ENCODE data around the gene CCDC88A.
"Not testable (repeated sequence)": the region's sequence is repeated elsewhere in the genome, so short reads cannot be mapped to it uniquely, and the experiment has no call there.

CCDC88A gene

DNA sequence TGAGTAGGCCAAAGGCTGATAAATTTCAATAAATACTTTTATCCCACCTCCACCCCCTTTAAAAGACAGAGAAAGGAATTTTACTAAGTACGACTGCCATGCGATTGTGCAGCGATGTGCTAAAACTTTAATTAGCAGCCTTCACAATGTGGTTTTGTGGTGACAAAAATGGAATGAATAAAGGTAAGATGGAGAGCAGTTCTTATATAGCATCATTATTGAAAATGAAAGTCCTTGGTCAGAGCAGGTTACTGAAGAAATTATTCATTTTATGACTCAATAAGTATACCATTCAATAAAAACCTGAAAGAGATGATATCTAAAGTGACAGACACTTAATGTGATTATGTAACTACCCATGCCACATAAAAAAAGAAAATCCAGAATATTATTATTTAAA lies 117.4 kb downstream of the CCDC88A start:
- no peak for DNase-seq (ENCODE audit: low read depth in 3 of 3)

DNA sequence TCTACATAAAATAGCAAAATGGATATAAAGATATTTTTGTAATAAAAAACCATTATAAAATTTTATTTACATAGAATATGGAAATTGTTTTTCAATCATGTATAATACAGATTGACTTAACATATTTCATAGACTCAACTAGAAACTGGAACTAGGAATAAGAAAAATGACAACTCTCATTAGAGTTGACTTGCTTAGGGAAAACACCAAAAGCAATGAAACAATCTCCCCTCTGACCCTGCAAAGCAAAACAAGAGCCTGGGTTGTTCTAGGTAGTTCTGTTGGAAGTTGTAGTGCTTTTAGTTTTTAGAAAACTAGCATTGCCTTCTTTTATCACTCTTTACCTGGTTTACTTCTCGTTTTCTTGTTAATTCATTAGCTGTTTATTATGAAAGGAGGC lies 118.4 kb downstream of the CCDC88A start:
- DNase-seq (ENCODE audit: low read depth in 3 of 3), result no peak

DNA sequence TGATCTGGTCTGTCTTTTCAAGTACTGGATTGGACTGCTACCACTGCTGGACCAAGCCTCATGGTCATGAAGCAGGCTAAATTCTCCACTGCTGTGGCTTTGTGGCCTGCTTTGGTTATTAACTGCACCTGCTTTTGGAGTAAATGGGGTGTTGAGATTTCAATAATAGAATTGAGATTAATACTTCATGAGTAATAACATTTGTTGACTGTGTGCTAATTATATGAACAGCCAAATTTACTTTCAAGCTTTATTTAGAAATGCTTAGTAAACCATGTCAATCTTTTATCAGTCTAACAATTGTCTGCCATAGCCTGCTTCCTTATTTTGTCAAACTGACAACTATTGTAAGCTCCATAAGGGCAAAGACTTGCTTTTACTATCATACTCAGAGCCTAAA lies 123.3 kb downstream of the CCDC88A start:
- DNase-seq (ENCODE audit: low read depth in 3 of 3), result no peak

DNA sequence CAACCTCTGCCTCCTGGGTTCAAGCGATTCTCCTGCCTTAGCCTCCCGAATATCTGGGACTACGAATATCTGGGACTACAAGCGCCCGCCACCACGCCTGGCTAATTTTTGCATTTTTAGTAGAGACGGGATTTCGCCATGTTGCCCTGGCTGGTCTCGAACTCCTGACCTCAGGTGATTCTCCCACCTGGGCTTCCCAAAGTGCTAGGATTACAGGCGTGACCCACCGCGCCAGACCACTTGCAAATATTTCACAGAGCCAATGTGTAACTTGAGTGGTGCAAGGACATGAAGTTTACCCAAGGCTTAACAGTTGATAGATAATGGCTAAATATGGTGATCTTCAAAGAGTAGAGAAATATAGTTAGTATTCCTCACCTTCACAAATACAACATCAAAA lies 136.6 kb downstream of the CCDC88A start:
- DNase-seq (ENCODE audit: low read depth in 3 of 3), result no peak

DNA sequence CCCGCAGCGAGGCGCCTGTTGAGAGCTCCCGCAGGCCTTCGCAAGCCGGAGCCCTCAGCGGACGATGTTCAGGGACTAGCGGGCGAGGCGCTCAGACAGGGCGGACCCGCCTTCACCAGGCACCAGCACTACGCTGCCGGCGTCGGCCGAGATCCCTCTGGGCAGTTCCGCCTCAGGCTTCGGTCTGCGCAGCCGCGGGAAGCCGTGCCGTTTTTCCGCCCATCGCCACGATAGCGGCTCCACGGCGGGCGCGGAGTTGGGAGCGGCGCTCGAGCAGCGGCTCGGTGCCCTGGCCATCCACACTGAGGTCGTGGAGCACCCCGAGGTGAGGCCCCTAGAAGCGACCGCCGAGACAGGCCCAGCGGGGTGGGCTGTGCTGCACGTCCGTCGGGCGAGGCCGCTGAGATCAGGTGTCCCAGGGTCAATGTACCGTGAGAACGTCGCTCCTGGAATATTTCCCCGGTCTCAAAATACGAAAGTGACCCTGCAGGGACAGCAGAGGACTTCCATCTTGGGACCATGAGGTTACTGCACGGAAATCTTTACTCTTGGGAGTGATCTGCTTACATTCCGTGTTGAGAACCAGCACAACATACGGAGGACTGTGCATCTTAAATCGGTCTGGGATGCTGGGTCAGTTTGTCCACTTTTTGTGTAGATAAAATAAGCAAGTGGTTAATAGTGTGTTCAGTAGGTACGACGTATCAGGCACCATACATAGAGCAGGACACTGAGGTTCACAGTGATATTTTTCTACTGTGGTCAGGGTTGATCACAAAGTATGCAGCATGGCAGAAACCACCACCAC lies 137.3 kb downstream of the CCDC88A start:
- peak; percentile 70 to 77 (median 73) for DNase-seq (ENCODE audit: low read depth in 3 of 3)

DNA sequence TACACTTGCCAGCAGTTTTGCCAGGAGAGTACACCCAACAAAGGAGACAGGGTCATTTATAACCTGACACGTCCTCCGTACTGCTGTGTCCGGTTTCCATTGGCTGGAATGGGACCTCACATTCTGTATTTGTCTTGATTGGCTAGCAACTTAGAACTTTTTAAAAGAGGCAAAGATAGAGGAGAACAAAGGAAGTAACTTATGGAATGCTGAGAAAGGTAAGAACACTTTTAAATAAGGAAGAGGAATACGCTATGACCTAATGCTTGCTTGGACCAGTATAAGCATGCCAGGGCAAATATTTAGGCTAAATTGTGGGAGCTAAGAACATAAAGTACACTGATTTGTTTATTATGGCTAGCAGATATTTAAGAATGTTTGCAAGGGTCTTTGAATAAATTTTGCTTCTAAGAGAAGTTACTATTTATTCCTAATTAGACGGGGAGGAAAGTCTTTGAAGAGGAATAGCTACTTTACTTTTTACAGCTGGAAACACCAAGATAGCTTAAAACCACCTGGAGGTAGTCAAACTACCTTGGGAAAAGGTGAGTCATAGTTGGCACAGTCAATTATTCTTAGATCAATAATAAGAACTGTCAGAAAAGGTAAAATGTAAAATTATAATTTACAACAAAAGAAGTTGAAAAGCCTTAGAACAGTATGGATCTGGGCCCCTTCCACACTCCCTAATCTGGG lies 138.7 kb downstream of the CCDC88A start:
- DNase-seq (ENCODE audit: low read depth in 3 of 3), result not testable (repeated sequence)

DNA sequence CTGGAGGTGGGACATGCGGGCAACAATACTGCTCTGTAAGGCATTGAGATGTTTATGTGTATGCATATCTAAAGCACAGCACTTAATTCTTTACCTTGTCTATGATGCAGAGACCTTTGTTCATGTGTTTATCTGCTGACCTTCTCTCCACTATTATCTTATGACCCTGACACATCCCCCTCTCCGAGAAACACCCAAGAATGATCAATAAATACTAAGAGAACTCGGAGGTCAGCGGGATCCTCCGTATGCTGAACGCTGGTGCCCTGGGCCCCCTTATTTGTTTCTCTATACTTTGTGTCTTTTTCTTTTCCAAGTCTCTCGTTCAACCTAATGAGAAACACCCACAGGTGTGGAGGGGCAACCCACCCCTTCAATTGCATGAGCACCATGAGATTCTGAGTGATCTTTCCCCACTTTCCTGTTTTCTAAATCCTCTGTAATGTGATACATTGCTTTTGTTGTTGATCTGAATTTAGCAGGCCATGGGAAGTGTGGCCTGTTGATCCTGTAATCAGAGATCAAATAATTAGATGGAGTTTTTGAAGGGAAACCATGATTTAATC lies 139.7 kb downstream of the CCDC88A start:
- DNase-seq (ENCODE audit: low read depth in 3 of 3), result not testable (repeated sequence)

DNA sequence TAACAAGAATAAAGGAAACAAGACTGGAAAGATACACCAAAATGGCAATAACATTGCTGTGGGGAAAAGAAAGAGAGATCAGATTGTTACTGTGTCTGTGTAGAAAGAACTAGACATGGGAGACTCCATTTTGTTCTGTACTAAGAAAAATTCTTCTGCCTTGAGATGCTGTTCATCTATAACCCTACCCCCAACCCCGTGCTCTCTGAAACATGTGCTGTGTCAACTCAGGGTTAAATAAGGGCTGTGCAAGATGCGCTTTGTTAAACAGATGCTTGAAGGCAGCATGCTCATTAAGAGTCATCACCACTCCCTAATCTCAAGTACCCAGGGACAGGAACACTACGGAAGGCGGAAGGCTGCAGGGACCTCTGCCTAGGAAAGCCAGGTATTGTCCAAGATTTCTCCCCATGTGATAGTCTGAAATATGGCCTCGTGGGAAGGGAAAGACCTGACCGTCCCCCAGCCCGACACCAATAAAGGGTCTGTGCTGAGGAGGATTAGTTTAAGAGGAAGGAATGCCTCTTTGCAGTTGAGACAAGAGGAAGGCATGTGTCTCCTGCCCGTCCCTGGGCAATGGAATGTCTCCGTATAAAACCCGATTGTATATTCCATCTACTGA lies 140.3 kb downstream of the CCDC88A start:
- DNase-seq (ENCODE audit: low read depth in 3 of 3), result not testable (repeated sequence)

DNA sequence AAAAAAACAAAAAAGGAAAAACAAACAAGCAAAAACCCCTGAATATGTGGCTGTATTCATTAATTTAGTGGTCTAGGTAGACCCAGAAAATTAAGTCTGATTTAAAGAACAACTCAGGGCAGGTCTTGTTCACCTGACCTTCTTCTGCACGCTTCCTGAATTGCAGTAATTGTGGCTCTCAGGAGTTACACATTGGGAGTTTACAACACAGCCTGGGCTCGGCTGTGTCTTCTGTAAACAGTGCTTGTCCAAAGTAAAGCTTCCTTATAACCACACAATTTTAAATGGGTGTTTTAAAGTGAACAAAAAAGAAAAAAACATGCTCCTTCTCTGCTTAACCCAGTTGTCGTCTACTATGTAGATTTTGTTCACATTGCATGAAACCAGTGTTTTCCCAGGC lies 142.3 kb downstream of the CCDC88A start:
- no peak for DNase-seq (ENCODE audit: low read depth in 3 of 3)

DNA sequence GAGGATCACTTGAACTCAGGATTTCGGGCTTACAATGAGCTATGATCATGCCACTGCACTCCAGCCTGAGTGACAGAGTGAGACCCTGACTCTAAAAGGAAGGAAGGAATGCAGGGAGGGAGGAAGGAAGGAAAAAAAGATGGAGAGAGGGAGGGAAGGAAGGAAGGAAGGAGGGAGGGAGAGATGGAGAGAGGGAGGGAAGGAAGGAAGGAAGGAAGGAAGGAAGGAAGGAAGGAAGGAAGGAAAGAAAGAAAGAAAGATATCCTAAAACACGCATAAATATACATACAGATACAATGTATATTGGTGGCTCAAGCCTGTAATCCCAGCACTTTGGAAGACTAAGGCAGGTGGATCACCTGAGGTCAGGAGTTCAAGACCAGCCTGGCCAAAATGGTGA lies 145.3 kb downstream of the CCDC88A start:
- DNase-seq (ENCODE audit: low read depth in 3 of 3), result not testable (repeated sequence)

DNA sequence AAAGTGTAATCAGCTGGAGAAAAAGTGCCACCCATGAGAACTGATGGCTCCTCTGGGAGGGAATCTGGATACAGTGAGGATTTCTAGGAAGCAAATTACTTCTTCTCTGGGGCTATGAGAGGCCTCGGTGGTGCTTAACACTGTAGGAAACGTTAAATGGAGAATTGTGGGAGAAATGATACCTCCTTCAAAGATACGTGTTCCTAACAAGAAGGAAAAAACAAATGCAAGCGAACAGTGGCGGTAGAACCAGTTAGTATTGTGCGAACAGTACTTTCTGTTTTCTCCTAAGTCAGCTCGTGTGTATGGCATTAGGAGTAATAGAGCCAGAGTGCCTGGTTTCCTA lies 150.0 kb downstream of the CCDC88A start:
- no peak for DNase-seq (ENCODE audit: low read depth in 3 of 3)

DNA sequence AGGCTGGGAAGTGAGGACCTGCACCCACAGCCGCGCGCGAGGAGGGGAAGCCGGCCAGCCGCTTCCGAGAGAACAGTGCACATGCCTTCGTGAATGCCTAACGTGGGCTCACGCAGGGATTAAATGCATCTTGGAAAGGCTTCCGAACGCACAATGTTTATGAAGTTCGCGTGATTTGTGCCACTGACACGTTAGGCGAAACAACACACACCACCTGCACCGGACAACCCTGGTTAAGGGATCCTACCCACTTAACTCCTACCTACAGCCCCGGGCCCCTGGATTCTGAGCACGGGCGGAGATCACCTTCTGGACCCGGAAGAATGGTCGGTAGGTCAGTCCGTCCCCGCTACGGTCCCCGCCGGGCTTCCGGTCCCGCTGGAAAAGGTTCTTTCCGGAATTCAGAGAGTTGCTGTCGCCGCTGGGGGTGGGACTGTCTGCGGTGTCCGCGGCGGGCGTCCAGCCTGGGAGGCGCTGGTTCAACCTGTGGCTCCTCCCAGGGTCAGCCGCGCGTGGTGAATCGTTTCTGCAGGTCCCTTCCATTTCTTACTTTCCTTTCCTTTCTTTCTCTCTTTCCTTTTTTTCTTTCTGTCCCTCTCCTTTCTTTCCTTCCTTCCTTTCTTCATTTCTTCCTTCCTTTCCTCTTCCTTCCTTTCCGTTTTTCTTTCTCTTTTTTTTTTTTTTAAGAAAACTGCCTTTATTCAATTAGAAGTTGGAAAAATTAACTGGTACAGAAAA lies 150.6 kb downstream of the CCDC88A start, which contains the start of gene MTIF2:
MTIF2 (minus strand) TSS at position 325 of the 738 bp plus-strand sequence. CDS start 5,373 bp downstream, outside the sequence.
- peak; percentile 67 to 74 (median 72) for DNase-seq (ENCODE audit: low read depth in 3 of 3)

DNA sequence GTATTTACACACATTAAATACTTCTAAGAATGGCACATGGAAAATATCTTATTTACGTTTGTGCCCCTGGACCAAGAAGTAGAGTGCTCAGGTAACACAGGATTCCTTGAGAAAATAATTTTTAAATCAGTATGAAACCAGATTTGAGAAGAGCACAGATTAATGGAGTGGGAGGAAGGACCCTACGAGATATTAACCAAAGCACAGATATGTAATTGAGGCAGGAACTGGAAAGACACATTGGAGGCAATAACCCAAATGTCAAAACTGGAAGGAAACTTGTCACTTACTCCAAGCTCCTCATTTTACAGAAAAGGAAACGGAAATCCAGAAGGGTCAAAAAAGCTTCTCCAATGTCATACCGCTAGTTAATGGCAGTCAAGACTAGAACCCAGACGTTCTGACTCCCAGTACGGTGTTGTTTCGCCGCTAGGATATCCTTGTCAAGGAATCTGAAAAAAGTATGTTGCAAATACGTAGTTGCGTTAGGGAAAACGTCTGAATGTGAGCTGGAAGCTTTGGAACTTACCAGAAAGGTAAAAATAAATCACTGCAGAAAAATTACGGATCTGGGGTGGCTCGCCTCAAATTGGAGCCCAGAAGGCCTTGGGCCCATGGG lies 151.3 kb downstream of the CCDC88A start:
- no peak for DNase-seq (ENCODE audit: low read depth in 3 of 3)

DNA sequence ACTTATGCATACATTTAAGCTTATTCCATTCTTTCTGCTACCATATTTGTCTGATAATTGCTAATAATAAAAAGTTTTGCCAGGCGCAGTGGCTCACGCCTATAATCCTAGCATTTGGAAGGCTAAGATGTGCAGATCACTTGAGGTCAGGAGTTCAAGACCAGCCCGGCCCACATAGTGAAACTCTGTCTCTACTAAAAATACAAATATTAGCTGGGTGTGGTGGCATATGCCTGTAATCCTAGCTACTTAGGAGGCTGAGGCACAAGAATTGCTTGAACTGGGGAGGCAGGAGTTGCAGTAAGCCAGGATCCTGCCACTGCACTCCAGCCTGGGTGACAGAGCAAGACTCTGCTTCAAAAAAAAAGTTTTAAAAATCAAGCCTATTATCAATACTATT lies 160.1 kb downstream of the CCDC88A start:
- not testable (repeated sequence) for DNase-seq (ENCODE audit: low read depth in 3 of 3)

DNA sequence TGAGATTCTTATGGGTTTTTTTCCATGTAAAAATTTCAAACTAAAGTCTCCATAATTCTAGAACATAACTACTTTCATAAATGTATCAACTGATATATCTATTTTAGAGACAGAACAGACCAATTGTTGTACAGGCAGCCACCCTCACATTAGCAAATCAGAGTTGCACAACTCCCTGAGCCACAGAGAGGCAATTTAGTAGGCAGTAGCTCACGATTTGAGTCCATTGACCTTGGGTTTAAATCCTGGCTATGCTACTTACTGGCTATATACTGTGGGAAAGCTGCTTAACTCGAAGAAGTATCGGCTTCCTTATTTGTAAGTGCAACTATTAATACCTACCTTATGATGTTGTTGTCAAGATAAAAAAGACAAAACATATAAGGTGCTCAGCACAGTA lies 166.8 kb downstream of the CCDC88A start:
- no peak for DNase-seq (ENCODE audit: low read depth in 3 of 3)

DNA sequence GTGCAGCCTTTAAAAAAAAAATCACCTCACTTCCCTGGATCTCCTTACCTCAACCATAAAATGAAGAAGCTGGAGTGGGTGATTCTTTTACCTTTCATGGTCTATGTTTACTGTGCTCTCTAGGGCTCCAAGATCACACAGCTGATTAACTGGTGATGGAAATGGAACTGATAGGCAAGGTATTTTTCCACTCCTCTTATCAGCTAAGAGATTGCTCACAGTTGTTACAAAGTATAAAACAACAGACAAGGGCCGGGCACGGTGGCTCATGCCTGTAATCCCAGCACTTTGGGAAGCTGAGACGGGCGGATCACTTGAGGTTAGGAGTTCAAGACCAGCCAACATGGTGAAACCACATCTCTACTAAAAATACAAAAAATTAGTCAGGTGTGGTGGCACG lies 172.6 kb downstream of the CCDC88A start:
- no peak for DNase-seq (ENCODE audit: low read depth in 3 of 3)

DNA sequence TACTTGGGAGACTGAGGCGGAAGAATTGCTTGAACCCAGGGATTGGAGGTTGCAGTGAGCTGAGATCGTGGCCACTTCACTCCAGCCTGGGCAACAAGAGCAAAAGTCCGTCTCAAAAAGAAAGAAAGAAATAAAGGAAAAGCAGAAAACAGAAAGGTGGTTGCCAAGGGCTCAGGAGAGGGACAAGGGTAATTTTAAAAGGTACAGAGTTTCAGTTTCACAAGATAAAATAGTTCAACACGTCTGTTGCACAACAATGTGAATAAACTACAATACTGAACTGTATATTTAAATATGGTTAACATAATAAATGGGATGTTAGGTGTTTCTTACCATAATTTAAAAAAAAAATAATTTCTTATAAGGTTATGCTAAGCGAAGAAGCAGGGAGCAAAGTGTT lies 174.2 kb downstream of the CCDC88A start:
- no peak for DNase-seq (ENCODE audit: low read depth in 3 of 3)

DNA sequence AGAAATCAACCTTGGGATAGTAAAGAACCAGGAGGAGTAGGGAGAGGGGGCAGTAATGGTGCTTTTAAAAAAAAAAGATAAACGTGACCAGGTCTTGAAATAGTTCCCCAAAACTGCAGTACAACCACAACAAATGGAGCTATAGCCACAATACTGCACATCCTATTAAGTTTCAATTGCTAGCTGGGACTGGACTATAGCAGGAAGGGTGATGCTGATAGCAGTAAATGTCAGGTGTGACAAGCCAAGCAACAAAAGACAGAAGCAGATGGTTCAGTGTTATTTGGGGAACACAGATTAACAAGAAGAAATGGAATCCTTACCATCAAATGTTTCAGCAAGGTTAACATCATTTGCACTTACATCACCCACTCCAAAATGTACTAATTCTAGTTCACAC lies 177.0 kb downstream of the CCDC88A start:
- no peak for DNase-seq (ENCODE audit: low read depth in 3 of 3)

DNA sequence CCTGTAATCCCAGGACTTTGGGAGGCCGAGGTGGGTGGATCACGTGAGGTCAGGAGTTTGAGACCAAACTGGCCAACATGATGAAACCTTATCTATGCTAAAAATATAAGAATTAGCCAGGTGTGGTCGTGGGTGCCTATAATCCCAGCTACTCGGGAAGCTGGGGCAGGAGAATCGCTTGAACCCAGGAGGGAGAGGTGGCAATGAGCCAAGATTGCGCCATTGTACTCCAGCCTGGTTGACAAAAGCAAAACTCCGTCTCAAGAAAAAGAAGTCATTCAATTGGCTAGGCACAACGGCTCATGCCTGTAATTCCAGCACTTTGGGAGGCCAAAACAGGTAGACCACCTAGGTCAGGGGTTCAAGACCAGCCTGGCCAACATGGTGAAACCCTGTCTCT lies 178.1 kb downstream of the CCDC88A start:
- not testable (repeated sequence) for DNase-seq (ENCODE audit: low read depth in 3 of 3)

DNA sequence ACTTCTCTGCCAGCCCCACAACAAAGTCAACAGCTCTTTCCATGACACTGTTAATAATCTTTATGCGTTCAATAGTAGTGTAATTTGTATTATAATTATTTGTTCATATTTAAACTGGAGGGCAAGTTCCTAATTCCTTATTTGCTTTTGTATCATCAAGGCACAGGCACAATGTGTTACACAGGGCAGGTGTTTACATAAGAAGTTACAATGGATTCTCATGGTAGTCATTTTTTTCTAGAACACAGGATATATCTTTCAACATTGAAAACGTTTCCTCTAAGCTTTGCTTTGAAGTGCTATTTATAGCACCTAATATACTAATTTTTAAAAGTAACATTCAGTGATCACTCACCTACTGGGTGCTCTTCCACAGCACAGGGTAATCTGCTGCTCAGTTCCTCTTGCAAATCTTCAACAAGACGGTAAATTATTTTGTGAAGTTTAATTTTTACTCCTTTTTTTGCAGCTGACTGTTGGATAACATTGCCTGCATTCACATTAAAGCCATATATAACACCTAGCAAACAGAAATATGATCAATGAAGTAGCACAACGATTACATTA lies 179.9 kb downstream of the CCDC88A start:
- DNase-seq (ENCODE audit: low read depth in 3 of 3), result no peak
